ENCODE measurements around the gene CTNNBL1.
"Not testable (repeated sequence)": the region's sequence is repeated elsewhere in the genome, so short reads cannot be mapped to it uniquely, and the experiment has no call there.

Gene CTNNBL1

DNA sequence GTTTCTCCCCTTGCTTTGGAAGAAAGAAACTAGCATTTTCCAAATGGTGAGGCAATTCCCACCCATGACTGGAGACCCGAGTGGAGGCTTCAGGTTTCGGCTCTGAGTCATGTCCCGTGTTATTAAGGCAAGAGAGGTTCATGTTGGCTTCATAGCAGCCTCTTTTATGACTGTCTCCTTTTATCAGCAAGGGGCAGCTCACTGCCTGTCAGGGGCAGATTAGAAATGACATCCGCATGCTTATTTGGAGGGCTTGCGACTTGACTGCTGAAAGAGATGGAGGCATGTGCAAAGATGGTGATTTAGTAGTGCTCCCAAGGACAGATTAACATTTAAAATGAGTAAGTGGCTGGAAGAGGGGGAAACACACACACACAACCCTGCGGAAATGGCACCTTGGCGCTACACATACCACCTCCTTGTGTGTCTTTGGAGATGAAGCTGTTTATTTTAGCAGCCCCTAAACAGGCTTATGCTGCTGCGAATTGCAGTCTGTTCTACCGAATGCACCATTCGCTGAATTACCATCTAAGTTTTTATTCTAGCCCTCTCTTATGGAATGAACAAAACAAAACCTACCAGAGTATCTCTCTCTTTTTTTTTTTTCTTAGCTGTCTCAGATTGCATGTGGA lies 157.0 kb downstream of the CTNNBL1 start:
- DNase-seq: no peak
- H3K4me3 ChIP-seq (ENCODE audit: low read depth, low read length): no peak overlapping the region
- no peaks in the 10 kb centered on the region for H3K9me3 ChIP-seq (ENCODE audit: severe bottlenecking)
- H3K27ac ChIP-seq: no peak overlapping the region
- TF ChIP-seq, protein P1, sequence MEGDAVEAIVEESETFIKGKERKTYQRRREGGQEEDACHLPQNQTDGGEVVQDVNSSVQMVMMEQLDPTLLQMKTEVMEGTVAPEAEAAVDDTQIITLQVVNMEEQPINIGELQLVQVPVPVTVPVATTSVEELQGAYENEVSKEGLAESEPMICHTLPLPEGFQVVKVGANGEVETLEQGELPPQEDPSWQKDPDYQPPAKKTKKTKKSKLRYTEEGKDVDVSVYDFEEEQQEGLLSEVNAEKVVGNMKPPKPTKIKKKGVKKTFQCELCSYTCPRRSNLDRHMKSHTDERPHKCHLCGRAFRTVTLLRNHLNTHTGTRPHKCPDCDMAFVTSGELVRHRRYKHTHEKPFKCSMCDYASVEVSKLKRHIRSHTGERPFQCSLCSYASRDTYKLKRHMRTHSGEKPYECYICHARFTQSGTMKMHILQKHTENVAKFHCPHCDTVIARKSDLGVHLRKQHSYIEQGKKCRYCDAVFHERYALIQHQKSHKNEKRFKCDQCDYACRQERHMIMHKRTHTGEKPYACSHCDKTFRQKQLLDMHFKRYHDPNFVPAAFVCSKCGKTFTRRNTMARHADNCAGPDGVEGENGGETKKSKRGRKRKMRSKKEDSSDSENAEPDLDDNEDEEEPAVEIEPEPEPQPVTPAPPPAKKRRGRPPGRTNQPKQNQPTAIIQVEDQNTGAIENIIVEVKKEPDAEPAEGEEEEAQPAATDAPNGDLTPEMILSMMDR (IDR thresholded peaks at IDR 0.05; ENCODE audit: low read depth, low read length): no peak
- H3K36me3 ChIP-seq: peaks cover 5% of the 10 kb centered on the region; the same call in 1 of the 2 replicates
- no peaks in the 10 kb centered on the region for H3K27me3 ChIP-seq (ENCODE audit: insufficient read depth, low read depth, severe bottlenecking)

GRCh38 chr20:37852666-37853065 lies 158.8 kb downstream of the CTNNBL1 start:
- Histone ChIP-seq H3K4me3 (ENCODE audit: low read depth, low read length) (no peak overlapping the region), H3K27ac (no peak overlapping the region), H3K27me3 (ENCODE audit: insufficient read depth, low read depth, severe bottlenecking) (no peaks in the 10 kb centered on the region), H3K36me3 (peaks cover 5% of the 10 kb centered on the region; the same call in 1 of the 2 replicates), H3K9me3 (ENCODE audit: severe bottlenecking) (no peaks in the 10 kb centered on the region)
- TF ChIP-seq, protein P1 (IDR thresholded peaks at IDR 0.05; ENCODE audit: low read depth, low read length): no peak
- DNase-seq: no peak

- TF ChIP-seq, protein P1 (IDR thresholded peaks at IDR 0.05; ENCODE audit: low read depth, low read length): no peak
- no peaks in the 10 kb centered on the region for H3K9me3 ChIP-seq (ENCODE audit: severe bottlenecking)
- H3K36me3 ChIP-seq: peaks cover 5% of the 10 kb centered on the region; the same call in 1 of the 2 replicates
- no peak overlapping the region for H3K4me3 ChIP-seq (ENCODE audit: low read depth, low read length)
- DNase-seq: no peak
- no peak overlapping the region for H3K27ac ChIP-seq
- no peaks in the 10 kb centered on the region for H3K27me3 ChIP-seq (ENCODE audit: insufficient read depth, low read depth, severe bottlenecking)
These were observed 160.1 kb downstream of the CTNNBL1 start for GRCh38 chr20:37853823-37854375.

GRCh38 chr20:37856034-37856433 lies 162.2 kb downstream of the CTNNBL1 start:
- DNase-seq; H3K27me3 ChIP-seq (ENCODE audit: insufficient read depth, low read depth, severe bottlenecking); H3K4me3 ChIP-seq (ENCODE audit: low read depth, low read length); H3K27ac ChIP-seq; H3K9me3 ChIP-seq (ENCODE audit: severe bottlenecking): not testable (repeated sequence)
- peaks cover 15% of the 10 kb centered on the region for H3K36me3 ChIP-seq

GRCh38 chr20:37856932-37857660 lies 163.3 kb downstream of the CTNNBL1 start:
- DNase-seq: no peak
- no peak overlapping the region for H3K4me3 ChIP-seq (ENCODE audit: low read depth, low read length)

More at GRCh38 chr20:37856932-37857660, 163.3 kb downstream of the CTNNBL1 start:
- Histone ChIP-seq H3K36me3 (peaks cover 23% of the 10 kb centered on the region), H3K27me3 (ENCODE audit: insufficient read depth, low read depth, severe bottlenecking) (no peaks in the 10 kb centered on the region), H3K9me3 (ENCODE audit: severe bottlenecking) (no peaks in the 10 kb centered on the region), H3K27ac (no peak overlapping the region)
- TF ChIP-seq, protein P1 (IDR thresholded peaks at IDR 0.05; ENCODE audit: low read depth, low read length): no peak

Measured in WERI-Rb-1 (cell line).